Measurements from ENCODE around the gene AKAP13.

GRCh38 chr15:85559530-85559929 is 179.1 kb downstream of the AKAP13 start:
- TF ChIP-seq CTCF (IDR thresholded peaks at IDR 0.05) = no peak
- no peak for TF ChIP-seq POLR2A (IDR thresholded peaks at IDR 0.05)

Data from esophagus squamous epithelium (tissue), 4 donors.